HepG2 (cell line): ENCODE results near the gene CNPY1.

Source experiments
- PAF1 ChIP-seq: IDR thresholded peaks from 2 replicates; pipeline ENCODE4 v1.6.1; 2016; ENCODE audit warnings: missing genetic modification reagents, missing compliant biosample characterization
- ZNF792 ChIP-seq: IDR thresholded peaks from 2 replicates; pipeline ENCODE4 v1.6.1; 2016
- ZSCAN22 ChIP-seq: sonication (generic); formaldehyde crosslinking; IDR thresholded peaks from 2 replicates; pipeline ENCODE4 v1.4.0; 2020; ENCODE audit warnings: mild to moderate bottlenecking, missing genetic modification reagents
- TF ChIP-seq, protein P1 (sequence below): sonication (generic); formaldehyde crosslinking; IDR thresholded peaks from 2 replicates; pipeline ENCODE4 v1.5.0; 2020; ENCODE audit warnings: mild to moderate bottlenecking, missing genetic modification reagents
- TF ChIP-seq, protein P2 (sequence below): IDR thresholded peaks from 2 replicates; pipeline ENCODE4 v1.6.1; 2012; ENCODE audit warnings: low read depth, low read length, improper control_type of control experiment
- TF ChIP-seq, protein P3 (sequence below): sonication (generic); formaldehyde crosslinking; IDR thresholded peaks from 2 replicates; pipeline ENCODE4 v1.5.1; 2020; ENCODE audit warnings: mild to moderate bottlenecking, moderate library complexity, missing genetic modification reagents

DNA sequence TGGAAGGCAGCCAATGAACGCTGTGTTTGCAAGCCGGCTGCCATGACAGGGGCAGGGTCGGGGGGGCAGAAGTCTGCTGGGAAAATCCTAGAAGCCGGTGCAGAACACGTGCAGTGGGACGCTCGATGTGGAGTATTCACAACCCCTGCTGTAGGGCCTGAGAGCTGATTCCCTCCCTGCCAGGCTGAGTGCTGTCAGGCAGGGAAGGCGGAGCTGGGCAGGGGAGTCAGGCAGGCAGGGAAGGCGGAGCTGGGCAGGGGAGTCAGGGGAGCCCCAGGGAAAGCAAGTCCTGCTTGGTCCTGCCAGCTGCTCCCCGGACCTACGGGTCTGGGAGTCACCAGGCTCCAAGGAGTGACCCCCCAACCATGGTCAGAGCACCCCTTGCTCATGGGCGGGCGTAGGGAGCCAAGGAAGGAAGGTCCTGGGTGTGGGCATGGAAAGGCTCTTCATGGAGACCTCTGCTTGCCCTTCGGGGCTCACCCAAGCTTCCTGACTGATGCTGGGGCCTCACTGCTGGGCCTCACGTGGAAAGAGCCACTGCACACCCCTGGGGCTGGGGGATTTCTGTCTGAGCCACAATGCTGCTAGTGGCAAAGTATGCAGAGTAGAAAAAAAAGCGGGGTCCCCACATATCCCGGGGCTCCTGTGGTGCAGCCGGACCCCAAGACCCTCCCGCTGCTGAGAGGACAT, 4.2 kb downstream of the CNPY1 start:
- TF ChIP-seq ZNF792 (no peak), PAF1 (CRISPR knock-in tag) (no peak), ZSCAN22 (CRISPR knock-in tag) (no peak)
- TF ChIP-seq, protein P1, sequence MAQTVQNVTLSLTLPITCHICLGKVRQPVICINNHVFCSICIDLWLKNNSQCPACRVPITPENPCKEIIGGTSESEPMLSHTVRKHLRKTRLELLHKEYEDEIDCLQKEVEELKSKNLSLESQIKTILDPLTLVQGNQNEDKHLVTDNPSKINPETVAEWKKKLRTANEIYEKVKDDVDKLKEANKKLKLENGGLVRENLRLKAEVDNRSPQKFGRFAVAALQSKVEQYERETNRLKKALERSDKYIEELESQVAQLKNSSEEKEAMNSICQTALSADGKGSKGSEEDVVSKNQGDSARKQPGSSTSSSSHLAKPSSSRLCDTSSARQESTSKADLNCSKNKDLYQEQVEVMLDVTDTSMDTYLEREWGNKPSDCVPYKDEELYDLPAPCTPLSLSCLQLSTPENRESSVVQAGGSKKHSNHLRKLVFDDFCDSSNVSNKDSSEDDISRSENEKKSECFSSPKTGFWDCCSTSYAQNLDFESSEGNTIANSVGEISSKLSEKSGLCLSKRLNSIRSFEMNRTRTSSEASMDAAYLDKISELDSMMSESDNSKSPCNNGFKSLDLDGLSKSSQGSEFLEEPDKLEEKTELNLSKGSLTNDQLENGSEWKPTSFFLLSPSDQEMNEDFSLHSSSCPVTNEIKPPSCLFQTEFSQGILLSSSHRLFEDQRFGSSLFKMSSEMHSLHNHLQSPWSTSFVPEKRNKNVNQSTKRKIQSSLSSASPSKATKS (CRISPR knock-in tag): no peak
- TF ChIP-seq, protein P2, sequence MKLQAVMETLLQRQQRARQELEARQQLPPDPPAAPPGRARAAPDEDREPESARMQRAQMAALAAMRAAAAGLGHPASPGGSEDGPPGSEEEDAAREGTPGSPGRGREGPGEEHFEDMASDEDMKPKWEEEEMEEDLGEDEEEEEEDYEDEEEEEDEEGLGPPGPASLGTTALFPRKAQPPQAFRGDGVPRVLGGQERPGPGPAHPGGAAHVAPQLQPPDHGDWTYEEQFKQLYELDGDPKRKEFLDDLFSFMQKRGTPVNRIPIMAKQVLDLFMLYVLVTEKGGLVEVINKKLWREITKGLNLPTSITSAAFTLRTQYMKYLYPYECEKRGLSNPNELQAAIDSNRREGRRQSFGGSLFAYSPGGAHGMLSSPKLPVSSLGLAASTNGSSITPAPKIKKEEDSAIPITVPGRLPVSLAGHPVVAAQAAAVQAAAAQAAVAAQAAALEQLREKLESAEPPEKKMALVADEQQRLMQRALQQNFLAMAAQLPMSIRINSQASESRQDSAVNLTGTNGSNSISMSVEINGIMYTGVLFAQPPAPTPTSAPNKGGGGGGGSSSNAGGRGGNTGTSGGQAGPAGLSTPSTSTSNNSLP: no peak
- TF ChIP-seq, protein P3, sequence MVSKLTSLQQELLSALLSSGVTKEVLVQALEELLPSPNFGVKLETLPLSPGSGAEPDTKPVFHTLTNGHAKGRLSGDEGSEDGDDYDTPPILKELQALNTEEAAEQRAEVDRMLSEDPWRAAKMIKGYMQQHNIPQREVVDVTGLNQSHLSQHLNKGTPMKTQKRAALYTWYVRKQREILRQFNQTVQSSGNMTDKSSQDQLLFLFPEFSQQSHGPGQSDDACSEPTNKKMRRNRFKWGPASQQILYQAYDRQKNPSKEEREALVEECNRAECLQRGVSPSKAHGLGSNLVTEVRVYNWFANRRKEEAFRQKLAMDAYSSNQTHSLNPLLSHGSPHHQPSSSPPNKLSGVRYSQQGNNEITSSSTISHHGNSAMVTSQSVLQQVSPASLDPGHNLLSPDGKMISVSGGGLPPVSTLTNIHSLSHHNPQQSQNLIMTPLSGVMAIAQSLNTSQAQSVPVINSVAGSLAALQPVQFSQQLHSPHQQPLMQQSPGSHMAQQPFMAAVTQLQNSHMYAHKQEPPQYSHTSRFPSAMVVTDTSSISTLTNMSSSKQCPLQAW (CRISPR knock-in tag): no peak
